GM12891 (cell line): Measurements from ENCODE around the gene SPSB3.

Experiments
- DNase-seq: peaks from one replicate; pipeline ENCODE4 v3.0.0; 2011; ENCODE audit warnings: low spot score; ENCODE audit not compliant: insufficient read length
- FAIRE-seq: peaks from 2 replicates; lab custom pipeline; 2011; peaks lifted over from hg19 to GRCh38; lab: Jason Lieb, UNC
- PAX5 ChIP-seq: IDR thresholded peaks from 2 replicates; pipeline ENCODE4 v1.6.1; 2011; ENCODE audit warnings: low read length, moderate library complexity, mild to moderate bottlenecking; ENCODE audit not compliant: insufficient read depth, severe bottlenecking
- POLR2A ChIP-seq: IDR thresholded peaks from 2 replicates; pipeline ENCODE4 v1.6.1; 2011; ENCODE audit warnings: low read depth, low read length, control low read depth
- POLR2AphosphoS5 ChIP-seq: IDR thresholded peaks from 2 replicates; pipeline ENCODE4 v1.6.1; 2011; ENCODE audit warnings: low read depth, low read length, control low read depth
- POU2F2 ChIP-seq: IDR thresholded peaks from 2 replicates; pipeline ENCODE4 v1.6.1; 2011; ENCODE audit warnings: low read depth, mild to moderate bottlenecking, control low read depth, low read length, moderate library complexity
- SPI1 ChIP-seq: IDR thresholded peaks from 2 replicates; pipeline ENCODE4 v1.6.1; 2011; ENCODE audit warnings: low read depth, low read length, control low read depth
- TAF1 ChIP-seq: IDR thresholded peaks from 2 replicates; pipeline ENCODE4 v1.6.1; 2011; ENCODE audit warnings: low read depth, low read length, control low read depth

The SPSB3 gene

GRCh38 chr16:1794908-1795666 lies 12.7 kb upstream of the SPSB3 start:
- no peak for TF ChIP-seq POU2F2
- DNase-seq (no peak), FAIRE-seq (no peak)

GRCh38 chr16:1794221-1794871 lies 12.0 kb upstream of the SPSB3 start:
- FAIRE-seq (no peak), DNase-seq (no peak)
- no peak for TF ChIP-seq TAF1
- no peak for TF ChIP-seq PAX5
- TF ChIP-seq POU2F2 = no peak

DNA sequence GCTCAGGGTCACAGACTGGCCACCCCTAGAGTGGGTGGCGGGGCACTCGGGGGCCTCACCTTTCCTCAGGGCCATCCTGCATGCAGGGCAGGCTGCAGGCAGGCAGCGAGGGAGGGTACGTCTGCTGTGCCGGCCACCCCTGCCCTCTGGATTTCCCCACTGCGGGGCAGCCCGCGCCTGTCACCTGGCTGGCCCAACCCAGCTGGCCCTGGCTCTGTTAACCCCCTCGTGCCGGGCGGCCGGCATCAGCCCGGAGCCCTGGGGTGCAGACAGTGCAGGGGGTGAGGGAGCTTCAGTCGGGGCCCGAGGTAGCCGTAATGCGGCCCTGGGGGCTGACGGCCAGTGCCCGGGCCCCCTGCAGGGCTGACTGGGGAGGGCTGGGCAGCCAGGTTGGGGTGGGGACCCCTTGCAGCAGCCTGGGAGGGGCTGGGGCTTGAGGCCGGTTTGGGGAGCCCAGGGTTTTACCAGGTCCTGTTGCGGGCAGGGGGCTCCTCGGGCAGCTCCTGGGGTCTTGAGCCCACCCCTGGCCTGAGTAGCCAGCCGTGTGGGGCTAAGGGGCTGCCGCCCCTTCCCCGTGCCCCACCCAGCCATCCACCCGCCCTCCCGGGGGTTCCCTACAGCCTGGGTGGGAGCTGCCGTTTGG lies 11.3 kb upstream of the SPSB3 start, which contains the start of gene IGFALS:
Gene IGFALS, minus strand, starts transcription at position 128 of the 643 bp plus-strand sequence. Its CDS starts 53 bp downstream, at position 75.
- no peak for TF ChIP-seq TAF1
- no peak for TF ChIP-seq POU2F2
- TF ChIP-seq PAX5 = no peak
- TF ChIP-seq POLR2AphosphoS5 = no peak
- no peak for DNase-seq
- FAIRE-seq = no peak

DNA sequence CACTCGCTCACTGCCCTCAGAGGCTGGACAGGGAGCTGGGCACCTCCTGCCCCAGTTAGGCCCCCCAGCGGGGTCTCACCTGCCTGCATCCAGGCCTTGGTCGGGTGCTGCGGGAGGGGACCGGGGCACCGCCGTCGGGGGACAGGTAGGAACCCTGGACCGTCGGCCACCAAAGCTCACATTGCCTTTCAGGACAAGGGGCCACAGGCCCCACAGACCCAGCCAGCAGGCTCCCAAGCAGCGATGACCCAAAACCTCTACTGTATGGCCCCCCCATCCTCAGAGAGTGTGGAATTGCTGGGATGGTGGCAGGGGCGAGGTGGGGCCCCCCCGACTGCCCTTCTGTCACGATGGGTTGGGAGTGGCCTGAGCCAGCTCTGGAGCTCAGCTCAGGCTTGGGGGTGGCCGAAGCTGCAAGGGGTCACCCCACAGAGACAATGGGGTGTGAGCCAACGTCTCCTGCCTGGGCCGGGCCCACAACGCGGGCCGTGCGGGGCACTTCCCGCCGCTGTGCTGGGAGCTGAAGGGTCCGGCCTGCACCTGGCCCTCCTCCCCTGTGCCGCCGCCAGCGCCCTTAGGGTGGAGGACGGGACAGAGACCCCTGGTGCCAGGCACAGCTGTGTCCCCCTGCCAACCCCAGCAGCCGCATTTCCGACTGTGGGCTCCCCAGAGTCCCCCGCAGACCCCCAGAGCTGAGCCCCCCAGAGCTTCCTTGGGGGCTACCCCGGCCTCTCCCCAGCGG lies 10.6 kb upstream of the SPSB3 start:
- FAIRE-seq (no peak), DNase-seq (no peak)
- no peak for TF ChIP-seq PAX5
- TF ChIP-seq POLR2A = no peak
- TF ChIP-seq POLR2AphosphoS5 = no peak
- no peak for TF ChIP-seq SPI1
- no peak for TF ChIP-seq TAF1
- TF ChIP-seq POU2F2 = no peak

DNA sequence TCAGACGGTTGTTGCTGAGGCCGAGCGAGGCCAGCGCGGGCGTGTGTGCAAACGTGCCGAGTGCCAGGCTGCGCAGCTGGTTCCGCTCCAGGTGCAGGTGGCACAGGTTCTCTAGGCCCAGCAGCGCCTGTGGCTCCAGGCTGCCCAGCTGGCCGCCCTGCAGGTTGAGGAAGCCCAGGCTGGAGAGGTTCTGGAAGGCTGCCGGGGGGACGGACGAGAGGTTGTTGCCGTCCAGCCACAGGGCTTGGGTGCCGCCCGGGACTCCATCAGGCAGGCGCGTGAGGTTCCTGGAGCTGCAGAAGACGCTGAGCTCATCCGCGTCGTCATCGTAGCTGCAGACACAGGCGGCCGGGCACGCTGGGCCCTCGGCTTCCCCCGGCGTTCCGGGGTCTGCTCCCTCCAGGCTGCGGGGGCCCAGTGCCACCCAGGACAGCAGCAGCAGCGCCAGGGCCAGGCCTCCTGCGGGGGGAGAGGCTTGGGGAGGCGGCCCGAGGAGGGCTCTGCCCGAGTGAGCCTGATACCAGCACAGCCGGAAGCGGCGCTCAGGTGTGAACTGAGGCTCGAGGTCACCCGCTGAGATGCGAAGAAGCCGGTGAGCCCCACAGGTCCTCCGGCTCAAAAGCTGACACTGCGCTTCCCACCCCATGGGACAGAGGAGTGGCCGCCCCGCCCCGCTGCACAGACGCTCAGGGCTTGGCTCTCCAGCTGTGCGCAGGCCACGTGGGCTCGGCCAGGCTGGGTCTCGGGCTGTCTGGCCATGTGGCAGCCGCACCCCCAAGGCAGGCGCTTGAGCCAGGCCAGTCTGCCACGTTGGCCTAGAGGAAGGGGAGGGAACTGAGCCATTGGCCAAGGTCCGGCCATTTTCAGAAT lies 9.8 kb upstream of the SPSB3 start:
- DNase-seq (no peak), FAIRE-seq (no peak)
- no peak for TF ChIP-seq POLR2AphosphoS5
- no peak for TF ChIP-seq POU2F2
- TF ChIP-seq SPI1 = no peak
- TF ChIP-seq PAX5 = no peak
- no peak for TF ChIP-seq TAF1
- no peak for TF ChIP-seq POLR2A

- DNase-seq (no peak), FAIRE-seq (no peak)
- TF ChIP-seq POLR2AphosphoS5 = no peak
- no peak for TF ChIP-seq PAX5
- no peak for TF ChIP-seq POLR2A
Measured at GRCh38 chr16:1791256-1791942, 9.0 kb upstream of the SPSB3 start.

DNA sequence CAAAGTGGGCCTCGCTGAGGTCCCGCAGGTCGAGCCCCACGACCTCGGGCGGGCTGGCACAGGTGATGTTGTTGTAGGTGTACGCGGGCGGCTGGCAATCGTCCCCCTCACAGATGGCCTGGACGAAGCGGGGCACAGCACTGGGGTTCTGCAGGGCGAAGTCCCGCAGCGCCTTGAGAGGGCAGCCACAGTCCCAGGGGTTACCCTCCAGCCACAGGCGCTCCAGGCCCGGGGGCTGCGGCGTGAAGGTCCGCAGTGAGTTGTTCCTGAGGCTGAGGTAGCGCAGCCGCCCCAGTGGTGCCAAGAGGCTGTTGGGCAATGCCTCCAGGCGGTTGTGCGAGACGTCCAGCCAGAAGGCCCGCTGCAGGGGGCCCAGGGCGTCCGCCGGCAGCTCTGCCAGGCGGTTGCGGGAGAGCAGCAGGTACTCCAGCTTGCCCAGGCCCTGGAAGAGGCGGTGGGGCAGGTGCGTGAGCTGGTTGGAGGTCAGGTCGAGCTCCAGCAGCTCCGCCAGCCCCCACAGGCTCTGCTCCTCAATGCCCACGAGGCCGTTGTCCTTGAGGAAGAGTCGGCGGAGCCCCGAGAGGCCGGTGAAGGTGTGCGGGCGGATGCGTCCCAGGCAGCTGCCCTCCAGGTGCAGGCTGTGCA lies 8.4 kb upstream of the SPSB3 start:
- DNase-seq (no peak), FAIRE-seq (no peak)
- TF ChIP-seq TAF1 = no peak
- no peak for TF ChIP-seq POU2F2
- no peak for TF ChIP-seq POLR2A
- no peak for TF ChIP-seq SPI1
- TF ChIP-seq PAX5 = no peak
- TF ChIP-seq POLR2AphosphoS5 = no peak

DNA sequence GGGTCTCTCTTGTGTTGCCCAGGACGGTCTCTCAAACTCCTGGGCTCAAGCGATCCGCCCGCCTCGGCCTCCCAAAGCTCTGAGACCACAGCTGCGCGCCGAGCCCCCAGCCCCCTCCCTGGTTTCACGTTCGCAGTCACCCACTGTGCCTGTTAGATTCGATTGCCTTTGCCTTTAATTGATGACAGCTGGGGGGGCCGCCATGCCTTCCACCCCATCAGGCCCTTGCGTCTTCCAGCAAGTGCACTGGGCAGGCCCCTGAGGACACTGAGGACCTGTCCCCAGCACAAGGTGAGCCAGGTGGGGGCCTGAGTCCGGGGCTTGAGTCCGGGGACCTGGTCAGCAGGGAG lies 7.9 kb upstream of the SPSB3 start:
- no peak for DNase-seq
- FAIRE-seq = no peak
- no peak for TF ChIP-seq PAX5
- TF ChIP-seq SPI1 = no peak

DNA sequence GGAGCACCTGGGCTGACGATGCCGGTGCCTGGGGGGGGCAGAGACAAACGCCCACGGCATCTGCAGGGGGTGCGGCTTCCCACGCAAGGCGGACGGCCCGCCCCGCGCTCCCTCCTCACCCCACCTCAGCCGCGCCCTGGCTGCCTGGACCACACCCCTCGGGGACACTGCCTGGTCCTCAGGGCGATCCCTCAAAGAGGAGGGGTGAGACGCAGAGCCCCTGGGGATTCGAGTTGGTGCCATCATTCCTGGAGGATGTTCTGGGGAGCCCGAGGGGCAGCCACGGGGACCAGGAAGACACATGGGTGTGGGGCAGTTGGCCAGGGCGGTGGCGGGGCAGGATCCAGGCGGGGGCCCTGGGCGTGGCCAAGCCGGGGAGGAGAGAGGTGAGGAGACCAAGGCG lies 7.3 kb upstream of the SPSB3 start:
- TF ChIP-seq PAX5 = no peak
- no peak for TF ChIP-seq SPI1
- TF ChIP-seq TAF1 = no peak
- no peak for TF ChIP-seq POLR2AphosphoS5
- no peak for TF ChIP-seq POU2F2
- DNase-seq = no peak
- no peak for FAIRE-seq
